HG03342 (cell line): ENCODE measurements around the gene AIRE.
"Not testable (repeated sequence)": the region's sequence is repeated elsewhere in the genome, so short reads cannot be mapped to it uniquely, and the experiment has no call there.

Experiments used
- ATAC-seq: cut with Tn5 transposase; IDR thresholded peaks from one replicate; pipeline ENCODE4 v1.9.1; 2021; ENCODE audit warnings: mild to moderate bottlenecking, moderate library complexity; ENCODE audit not compliant: unreplicated experiment

The AIRE gene

DNA sequence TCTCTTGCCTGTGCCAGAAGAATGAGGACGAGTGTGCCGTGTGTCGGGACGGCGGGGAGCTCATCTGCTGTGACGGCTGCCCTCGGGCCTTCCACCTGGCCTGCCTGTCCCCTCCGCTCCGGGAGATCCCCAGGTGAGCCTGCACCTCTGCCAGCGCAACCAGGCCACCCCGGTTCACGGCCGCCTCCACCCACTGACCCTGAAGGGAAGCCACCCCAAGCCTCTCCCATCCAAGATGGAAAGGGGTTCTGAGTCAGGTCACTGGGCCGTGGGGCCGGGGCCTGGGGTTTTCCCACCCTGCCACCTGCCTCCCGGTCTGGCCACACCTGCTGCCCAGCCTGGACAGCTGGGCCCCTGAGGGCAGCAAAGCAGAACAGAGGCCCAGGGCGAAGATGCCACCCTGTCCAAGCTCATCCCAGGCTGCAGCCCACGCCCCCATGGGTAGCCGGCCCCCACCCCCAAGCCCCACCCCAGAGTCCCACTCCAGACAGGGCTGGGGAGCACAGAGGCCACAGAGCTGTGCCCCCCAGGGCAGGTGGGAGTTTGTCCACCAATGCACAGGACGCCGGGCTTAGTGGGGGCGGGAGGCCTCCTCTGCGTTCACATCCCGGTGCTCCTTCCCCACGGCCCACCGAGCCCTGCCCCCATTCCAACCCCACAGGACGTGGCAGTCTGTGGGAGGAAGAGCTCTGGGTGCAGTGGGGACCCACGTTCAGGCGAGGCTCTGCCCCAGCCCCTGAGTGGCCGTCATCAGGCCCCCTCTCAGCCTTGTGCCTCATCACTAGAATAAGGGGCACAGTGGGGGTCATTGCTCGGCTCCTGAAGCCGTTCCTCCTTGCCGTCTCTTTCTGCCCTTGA is 5.6 kb downstream of the AIRE start:
- ATAC-seq, result no peak

DNA sequence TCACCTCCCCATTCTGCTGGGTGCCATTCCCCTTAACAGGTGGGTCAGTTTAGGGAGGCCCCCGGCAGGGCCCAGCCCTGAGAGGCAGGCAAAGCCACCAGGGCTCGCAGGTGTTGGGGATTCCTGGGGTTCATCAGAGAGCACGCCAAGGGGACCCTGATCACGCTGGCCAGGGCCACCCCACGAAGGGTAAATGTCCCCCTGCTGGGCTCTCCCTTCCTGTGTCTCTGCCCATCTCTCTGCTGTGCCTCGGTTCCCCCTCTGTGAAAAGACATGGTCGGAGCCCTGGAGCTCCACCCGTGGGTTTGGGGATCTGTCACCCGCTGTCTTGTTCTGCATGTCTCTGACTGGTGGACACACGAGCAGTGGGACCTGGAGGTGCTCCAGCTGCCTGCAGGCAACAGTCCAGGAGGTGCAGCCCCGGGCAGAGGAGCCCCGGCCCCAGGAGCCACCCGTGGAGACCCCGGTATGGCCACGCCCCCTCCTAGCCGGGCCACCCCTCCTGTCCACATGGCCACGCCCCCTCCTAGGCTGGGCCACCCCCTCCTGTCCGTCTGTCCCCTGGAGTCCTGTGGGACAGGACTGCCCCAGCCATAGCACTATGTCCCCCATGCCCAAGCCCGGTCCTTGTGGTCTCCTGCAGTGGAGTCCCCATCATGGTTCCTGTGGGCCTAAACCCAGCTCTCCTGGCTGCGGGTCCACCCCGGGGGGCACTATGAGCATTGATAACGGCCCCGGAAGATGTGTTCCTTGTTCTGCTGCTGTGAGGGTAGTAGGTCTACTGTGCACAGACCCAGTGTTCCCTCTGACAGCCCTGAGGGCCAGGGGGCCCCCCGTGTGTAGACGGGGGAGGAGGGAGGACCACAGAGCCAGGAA is 6.5 kb downstream of the AIRE start:
- ATAC-seq, result no peak

DNA sequence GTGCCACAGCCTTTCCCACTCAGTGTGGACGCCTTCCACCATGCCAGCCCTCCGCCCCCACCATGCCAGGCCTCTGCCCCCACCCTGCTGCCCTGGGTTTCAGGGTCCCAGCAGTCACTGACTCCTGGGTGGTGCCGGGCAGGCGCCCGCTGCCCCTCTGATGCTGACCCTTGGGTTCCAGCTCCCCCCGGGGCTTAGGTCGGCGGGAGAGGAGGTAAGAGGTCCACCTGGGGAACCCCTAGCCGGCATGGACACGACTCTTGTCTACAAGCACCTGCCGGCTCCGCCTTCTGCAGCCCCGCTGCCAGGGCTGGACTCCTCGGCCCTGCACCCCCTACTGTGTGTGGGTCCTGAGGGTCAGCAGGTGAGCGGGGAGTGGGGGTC is 7.1 kb downstream of the AIRE start:
- no peak for ATAC-seq

DNA sequence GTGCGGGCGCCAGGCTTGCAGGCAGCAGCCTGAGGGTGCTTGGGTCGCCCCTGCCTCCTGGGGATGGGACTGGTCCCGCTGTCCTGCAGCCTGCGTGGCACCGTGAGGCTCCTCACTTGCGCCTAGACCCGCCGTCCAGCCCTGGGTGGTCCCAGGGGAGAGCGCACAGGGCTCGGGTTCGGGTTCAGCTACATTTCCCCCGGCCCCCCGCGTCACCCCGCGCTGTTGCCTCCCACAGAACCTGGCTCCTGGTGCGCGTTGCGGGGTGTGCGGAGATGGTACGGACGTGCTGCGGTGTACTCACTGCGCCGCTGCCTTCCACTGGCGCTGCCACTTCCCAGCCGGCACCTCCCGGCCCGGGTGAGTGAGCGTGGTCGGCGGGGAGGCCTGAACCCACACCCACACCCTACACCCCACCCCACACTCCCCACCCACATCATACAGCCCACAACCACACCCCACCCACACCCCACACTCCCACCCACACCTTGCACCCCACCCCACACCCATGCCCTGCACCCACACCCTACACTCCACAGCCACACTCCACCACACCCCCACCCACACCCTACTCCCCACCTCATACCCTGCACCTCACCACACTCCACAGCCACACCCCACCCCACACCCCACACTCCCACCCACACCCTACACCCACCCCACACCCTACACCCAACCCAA is 8.0 kb downstream of the AIRE start:
- no peak for ATAC-seq

DNA sequence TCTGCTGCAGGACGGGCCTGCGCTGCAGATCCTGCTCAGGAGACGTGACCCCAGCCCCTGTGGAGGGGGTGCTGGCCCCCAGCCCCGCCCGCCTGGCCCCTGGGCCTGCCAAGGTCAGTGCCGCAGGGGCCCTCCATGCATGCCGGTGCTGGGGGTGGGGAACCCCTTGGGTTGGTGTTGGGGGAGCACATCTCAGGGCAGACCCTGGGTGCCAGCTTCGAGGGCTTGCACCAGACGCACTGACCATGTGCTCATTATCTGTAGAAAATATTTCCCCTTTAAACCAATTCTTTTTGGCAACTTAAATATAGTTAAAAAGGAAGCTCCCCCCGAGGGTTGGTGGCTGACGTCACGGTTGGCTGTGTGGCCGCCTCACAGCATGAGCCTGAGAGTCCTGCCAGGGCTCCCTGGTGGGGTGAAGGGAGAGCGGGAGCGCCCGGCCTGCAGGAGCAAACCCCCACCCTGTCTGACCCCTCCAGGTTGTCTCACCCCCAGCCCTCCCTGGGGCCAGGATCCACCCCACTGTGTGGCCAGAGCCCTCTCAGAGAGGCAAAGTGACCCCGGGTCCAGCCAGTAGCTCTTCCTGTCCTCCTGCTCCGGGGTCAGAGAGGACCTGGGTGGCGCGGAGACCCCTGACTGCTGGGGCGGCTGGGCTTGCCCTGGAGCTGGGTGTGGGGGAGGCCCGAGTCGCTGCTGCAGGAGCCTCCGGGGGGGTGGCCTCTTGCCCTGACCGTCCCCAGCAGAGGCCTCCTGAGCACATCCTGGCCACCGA is 8.9 kb downstream of the AIRE start:
- ATAC-seq, result no peak

DNA sequence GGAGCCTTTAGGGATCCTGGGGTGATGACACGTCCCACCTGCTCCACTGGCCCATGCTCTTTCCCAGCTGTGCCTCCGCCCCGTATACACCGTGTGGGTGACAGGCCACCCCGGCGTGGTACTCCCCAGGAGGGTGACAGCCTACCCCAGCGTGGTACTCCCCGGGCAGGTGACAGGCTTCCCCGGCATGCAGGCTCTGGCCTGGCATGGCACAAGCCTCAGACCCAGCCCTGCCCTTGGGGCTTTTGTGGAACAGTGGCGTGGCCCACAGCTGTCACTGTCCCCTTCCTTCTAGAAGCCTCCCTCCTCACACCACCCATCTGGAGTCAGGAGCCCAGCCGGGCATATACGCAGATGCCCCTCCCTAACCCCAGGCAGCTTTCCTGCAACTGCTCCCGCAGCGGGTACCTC is 9.5 kb downstream of the AIRE start:
- ATAC-seq, result no peak

DNA sequence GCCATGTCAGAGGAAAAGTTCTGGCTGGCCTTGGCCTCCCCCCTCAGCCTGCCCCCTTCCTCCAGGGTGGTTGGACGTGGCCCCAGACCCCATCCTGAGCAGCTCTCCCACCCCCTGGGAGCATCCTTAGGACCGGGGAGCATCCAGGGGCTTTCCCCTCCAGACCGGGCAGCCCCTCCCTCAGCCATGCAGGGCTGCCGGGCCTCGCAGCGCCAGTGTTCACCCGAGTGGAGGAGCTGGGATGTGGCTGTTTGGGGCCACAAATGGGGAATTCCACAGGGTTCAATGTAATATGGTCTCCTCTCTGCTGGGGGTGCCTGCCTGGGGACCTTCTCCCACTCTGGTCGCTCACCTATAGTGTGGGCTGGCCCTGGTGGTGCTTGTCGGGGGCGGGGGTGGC is 10.0 kb downstream of the AIRE start:
- no peak for ATAC-seq

DNA sequence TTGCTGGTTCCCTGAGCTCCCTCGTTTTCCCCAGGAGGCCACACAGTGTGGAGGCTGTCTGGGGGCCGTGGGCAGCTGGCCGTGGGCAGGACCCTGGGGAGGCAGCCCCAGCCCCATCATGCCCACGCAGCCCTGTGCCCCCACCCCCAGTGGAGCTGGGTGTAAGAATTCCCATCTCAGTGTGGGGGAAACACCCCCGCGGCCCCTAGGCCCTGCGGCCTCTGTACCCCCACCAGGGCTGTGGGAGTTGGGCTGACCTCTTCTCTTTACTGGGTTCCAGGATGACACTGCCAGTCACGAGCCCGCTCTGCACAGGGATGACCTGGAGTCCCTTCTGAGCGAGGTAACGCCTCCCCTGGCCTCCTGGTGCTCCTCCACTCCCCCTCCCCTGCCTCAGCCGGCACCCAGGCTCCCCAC is 10.4 kb downstream of the AIRE start:
- ATAC-seq, result no peak

DNA sequence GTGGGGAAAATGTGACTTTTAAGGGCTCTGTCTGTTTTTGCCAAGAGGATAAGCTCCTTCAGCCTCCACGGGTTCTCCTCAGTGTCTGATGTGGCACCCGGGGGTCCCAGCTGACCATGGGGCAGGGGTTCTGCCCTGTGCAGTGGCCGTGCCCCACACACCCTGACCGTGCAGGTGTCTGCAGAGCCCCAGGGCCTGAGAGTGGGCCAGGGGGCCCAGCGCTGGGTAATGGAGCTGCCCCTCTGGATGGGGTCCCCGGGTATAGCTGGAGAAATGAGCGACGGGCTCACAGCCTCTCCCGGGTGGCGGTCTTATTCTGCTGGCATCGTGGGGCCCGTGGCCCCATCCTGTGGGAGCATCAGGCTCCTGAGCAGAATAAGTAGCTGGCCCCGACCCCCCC is 11.2 kb downstream of the AIRE start:
- ATAC-seq, result no peak

DNA sequence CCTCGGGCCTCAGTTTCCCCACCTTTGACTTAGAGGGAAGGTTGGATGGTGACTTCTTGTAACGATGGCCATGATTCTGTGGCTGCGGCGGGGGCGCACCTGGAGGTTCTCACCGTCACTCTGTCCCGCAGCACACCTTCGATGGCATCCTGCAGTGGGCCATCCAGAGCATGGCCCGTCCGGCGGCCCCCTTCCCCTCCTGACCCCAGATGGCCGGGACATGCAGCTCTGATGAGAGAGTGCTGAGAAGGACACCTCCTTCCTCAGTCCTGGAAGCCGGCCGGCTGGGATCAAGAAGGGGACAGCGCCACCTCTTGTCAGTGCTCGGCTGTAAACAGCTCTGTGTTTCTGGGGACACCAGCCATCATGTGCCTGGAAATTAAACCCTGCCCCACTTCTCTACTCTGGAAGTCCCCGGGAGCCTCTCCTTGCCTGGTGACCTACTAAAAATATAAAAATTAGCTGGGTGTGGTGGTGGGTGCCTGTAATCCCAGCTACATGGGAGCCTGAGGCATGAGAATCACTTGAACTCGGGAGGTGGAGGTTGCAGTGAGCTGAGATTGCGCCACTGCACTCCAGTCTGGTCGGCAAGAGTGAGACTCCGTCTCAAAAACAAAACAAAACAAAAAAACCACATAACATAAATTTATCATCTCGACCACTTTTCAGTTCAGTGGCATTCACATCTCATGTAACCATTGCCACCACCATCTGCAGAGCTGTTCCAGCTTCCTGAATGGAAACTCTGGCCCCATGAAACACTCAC is 12.0 kb downstream of the AIRE start:
- ATAC-seq, result no peak

DNA sequence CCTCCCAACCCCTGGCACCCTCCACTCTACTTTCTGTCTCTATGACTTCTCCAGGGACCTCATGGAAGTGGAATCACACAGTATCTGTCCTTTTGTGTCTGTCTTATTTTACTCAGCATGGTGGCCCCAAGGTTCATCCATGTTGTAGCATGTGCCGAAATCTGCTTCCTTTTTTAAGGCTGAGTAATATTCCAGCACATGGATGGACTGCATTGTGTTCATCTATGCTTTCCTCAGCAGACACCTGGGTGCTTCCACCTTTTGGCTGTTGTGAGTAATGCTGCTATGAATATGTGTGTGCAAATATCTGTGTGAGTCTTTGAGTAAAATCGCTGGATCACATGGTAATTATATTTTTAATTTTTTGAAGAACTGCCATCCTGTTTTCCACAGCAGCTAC is 12.6 kb downstream of the AIRE start:
- ATAC-seq, result no peak

DNA sequence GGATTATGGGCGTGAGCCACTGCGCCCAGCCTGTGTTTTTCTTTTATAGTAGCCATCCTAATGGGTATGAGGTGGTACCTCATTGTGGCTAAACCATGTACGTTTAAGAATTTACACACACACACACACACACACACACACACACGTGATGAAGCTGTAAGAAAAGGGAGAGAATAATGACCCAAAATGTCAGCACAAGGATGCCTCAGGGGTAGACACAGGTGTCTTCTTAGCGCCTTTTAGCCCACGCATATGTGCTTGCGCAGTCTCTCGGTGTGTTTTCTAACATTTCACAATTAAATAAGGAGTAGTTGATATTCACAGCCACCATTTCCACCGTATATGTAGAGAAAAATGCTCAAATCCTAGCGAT is 13.4 kb downstream of the AIRE start:
- no peak for ATAC-seq

DNA sequence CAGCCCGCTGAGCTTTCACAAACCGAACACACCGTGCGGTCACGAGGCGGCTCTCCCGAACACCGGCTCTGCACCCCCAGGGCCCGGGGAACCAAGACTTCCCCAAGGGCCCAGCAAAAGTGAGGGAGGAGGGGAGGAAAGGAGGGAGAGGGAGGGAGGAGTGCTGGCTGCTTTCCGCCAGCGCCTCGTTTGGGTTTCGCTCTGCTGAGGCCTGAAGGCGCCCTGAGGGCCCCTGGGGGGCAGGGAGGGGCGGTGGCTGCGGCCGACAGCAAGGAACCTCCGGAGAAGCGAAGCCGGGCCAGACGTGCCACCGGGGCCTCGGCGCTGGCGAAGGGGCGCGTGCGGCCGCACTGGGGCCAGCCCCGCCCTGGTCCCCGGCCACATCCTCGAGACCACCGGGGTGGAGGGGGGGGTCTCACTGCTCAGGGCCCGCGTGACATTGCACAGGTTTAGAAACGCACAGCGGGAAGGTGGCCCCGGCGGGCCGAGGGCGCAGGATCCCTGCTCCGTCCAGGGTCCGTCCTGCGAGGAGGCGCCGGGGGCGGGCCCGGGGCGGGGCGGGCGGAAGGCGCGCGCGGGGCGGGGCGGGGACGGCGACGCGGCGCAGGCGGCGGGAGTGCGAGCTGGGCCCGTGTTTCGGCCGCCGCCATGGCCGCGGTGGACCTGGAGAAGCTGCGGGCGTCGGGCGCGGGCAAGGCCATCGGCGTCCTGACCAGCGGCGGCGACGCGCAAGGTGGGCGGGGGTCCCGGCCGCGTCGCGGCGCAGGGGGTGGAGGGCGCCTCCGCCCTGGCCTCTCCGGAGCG is 14.0 kb downstream of the AIRE start, which contains the start of gene PFKL:
Gene PFKL, plus strand, starts transcription at position 596 of the 804 bp plus-strand sequence. Its CDS starts 53 bp downstream, at position 649.
- ATAC-seq, result peak; percentile 46

DNA sequence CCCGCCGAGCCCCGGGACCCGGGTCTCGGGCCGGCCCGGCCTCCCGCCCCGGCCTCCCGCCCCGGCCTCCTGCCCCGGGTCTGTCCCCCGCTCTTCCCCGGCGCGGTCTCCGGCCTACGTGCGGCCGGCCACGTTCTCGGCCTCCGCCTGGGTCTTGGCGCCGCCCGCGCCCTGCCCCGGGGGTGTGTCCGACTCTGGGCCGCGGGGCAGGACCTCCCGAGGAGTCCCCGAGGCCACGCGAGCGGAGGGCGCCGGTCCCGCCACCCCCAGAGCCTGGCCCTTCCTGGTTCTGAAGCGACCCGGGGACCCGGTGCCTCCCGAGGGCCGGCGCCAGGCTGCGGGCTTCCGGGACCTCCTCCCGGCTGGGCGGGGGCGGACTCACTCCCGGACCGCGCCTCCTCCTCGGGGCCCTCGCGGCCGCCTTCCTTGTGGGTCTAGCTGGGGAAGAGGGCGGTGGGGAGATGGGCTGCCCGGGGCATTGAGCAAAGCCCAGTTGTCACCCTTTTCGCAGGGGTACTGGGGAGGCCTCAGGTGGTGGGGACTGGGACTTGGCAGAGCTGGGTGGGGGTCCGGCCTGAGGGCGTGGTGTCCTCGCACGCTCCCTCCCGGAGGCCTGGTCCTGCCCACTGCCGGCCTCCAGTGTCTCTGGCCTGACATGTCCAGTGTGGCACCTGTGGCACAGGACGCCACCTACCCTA is 14.7 kb downstream of the AIRE start:
- ATAC-seq, result peak; percentile 20

DNA sequence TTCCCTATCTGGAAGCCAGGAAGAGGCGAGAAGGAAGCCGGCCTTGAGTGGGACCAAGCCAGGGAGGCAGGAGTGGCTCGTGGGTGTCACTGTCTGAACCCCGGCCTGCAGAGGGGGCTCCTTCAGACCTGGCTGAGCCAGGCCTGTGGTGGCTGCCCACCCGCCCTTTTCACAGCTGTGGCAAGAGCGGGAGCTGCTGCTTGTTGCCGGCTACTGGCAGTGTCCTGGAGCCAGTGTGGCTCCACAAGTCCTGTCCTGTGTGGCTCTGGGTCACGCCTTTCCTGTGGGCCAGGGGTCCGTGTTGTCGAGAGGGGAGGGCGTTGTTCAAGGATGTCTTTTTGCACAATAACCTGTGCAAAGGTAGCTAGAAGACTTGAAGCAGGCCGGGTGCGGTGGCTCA is 15.5 kb downstream of the AIRE start:
- ATAC-seq, result no peak

DNA sequence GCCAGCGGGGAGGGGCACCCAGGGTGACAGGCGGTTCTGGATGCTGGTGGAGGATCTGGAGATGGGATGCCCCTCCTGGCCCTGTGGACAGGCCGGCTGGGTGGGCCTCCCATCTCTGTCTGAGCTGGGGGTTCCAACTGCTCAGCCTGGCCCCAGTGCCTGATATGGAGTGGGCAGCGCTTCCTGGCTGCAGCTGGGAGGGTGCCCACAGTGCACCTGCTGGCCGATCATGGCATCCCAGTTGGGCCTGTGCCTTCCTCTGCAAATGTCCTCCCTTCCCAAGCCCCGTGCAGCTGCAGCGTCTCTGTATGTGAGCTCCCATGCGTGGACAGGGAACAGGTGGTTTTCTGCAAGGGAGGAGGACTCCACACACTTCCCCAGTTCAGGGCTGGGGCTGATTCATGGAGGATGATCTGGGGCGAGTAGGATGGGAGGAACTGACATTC is 16.3 kb downstream of the AIRE start:
- ATAC-seq, result no peak

DNA sequence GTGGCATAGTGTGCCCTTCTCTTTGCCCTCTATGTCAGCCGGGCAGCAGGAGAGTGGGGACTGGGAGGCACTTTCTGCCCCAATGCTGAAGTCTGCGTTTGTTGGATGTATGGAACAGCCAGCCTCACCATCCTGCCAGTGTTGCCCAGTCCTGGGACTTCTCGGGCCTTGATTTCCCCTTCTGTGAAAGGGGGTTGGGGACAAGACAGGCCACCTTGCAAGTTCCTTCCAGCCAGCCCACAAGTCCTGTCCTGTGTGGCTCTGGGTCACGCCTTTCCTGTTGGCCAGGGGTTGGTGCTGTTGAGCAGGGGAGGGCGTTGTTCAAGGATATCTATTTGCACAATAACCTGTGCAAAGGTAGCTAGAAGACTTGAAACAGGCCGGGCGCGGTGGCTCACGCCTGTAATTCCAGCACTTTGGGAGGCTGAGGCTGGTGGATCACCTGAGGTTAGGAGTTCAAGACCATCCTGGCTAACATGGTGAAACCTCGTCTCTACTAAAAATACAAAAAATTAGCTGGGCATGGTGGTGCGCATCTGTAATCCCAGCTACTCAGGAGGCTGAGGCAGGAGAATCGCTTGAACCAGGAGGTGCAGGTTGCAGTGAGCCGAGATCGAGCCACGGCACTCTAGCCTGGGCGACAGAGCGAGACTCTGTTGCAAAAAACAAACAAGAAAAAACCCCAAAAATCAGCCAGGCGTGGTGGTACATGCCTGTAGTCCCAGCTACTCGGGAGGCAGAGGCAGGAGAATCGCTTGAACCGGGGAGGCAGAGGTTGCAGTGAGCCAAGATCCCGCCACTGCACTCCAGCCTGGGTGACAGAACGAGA is 17.1 kb downstream of the AIRE start:
- ATAC-seq, result not testable (repeated sequence)
